Right atrium auricular region (tissue), 2 donors: ENCODE data around the gene ABCA7. TPM values are rescaled to one million over a fixed set of nuclear protein-coding genes. Genes with fewer than 3 reads are reported as not detected.
"Not testable (repeated sequence)": the region's sequence is repeated elsewhere in the genome, so short reads cannot be mapped to it uniquely, and the experiment has no call there.

Source experiments
- DNase-seq: peaks from one replicate; pipeline ENCODE4 v3.0.0-alpha.2; 2019; ENCODE audit warnings: low spot score
- H3K27ac ChIP-seq, 2 donors: fragments of 200-600 bp; sonication (generic); 1 replicate in 1 of 2; 2 replicates in 1 of 2; pipeline ENCODE4 v1.5.1; 2016 to 2019
- H3K27me3 ChIP-seq, 2 donors: fragments of 200-600 bp; sonication (generic); one replicate each; pipeline versions ENCODE4 v1.5.1 to v1.6.0; 2017 to 2019
- H3K36me3 ChIP-seq: fragments of 200-600 bp; sonication (generic); one replicate; pipeline ENCODE4 v1.5.1; 2016
- H3K4me1 ChIP-seq, 2 donors: fragments of 200-600 bp; sonication (generic); one replicate each; pipeline versions ENCODE4 v1.5.1 to v1.6.0; 2017 to 2019
- H3K4me3 ChIP-seq, 2 donors: fragments of 200-600 bp; sonication (generic); 1 replicate in 1 of 2; 2 replicates in 1 of 2; pipeline ENCODE4 v1.5.1; 2017 to 2019; ENCODE audit warnings: mild to moderate bottlenecking in 1 of 2, moderate library complexity in 1 of 2
- H3K9me3 ChIP-seq, 2 donors: fragments of 200-600 bp; sonication (generic); one replicate each; pipeline ENCODE4 v1.5.1; 2019
- total RNA-seq, 2 donors: library from RNA; depleted of rRNA; stranded (reverse); fragments of >200 nt; gene quantifications; one replicate each; pipeline ENCODE4 v1.1.0, GENCODE V29; 2016
- TF ChIP-seq, protein P1 (sequence below), 2 donors: fragments of 200-600 bp; sonication (generic); IDR thresholded peaks; one replicate each; pipeline ENCODE4 v1.5.1; 2019; ENCODE audit warnings: antibody characterized with exemption in 2 of 2

ABCA7 gene
- total RNA-seq, 2 donors from 2014 or later = 4.8 to 5.9 TPM

DNA sequence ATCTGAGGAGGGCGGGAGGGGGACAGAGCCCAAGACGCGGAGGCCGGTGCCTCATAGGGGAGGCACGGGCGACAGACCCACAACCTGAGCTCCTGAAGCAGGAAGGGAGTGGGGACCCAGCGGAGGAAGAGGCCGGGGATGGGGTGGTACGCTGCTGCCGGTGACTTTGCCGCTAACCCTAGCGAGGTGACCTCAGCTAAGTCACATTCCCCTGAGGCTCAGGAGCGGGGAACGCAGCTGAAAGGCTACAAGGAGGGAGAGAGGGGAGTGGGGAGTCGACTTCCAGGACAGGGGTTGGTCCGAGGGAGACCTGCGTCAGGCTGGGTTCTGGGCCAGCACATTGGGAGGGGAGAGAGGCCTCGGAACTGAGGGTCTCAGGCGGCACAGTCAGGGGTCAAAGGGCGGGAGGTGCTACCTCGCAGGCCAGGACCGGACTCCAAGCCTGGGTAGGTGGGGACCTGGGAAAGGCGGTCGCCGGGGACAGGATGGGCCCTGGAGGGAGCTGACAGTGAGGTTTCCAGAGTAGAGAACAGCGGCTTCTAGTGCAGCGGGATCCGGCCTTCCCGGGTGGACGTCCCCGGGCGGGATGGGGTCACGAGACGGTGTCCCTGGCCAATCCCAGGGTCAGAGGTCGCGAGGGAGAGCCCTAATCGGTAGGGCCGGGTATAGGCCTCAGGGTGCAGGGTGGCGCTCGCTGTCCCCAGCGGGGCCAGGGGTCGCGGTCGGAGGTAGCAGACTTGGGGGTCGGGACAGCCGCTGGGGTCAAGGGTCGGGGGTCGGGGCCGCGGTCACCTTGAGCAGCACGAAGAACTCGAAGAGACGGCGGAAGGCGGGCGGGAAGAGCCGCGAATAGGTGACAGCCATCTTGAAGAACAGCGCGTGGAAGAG is 19.7 kb upstream of the ABCA7 start:
- Histone ChIP-seq H3K36me3 (no peaks in the 10 kb centered on the region), H3K4me1 (peaks cover 0 to 71% of the 10 kb centered on the region in 2 donors), H3K9me3 (no peaks in the 10 kb centered on the region), H3K4me3 (peak overlapping the region; percentile 83 to 92), H3K27me3 (no peaks in the 10 kb centered on the region), H3K27ac (peak overlapping the region; percentile 89 to 94)
- DNase-seq = no peak
- TF ChIP-seq, protein P1, sequence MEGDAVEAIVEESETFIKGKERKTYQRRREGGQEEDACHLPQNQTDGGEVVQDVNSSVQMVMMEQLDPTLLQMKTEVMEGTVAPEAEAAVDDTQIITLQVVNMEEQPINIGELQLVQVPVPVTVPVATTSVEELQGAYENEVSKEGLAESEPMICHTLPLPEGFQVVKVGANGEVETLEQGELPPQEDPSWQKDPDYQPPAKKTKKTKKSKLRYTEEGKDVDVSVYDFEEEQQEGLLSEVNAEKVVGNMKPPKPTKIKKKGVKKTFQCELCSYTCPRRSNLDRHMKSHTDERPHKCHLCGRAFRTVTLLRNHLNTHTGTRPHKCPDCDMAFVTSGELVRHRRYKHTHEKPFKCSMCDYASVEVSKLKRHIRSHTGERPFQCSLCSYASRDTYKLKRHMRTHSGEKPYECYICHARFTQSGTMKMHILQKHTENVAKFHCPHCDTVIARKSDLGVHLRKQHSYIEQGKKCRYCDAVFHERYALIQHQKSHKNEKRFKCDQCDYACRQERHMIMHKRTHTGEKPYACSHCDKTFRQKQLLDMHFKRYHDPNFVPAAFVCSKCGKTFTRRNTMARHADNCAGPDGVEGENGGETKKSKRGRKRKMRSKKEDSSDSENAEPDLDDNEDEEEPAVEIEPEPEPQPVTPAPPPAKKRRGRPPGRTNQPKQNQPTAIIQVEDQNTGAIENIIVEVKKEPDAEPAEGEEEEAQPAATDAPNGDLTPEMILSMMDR (IDR thresholded peaks at IDR 0.05) = no peak

- TF ChIP-seq, protein P1 (IDR thresholded peaks at IDR 0.05) = peak in 1 of 2 donors; percentile 16
- Histone ChIP-seq H3K4me3 (peak within 1 kb of the TSS; percentile 83 to 92), H3K36me3 (no peaks in the 10 kb centered on the region), H3K27ac (peak within 1 kb of the TSS; percentile 89 to 94), H3K9me3 (no peaks in the 10 kb centered on the region), H3K4me1 (peaks cover 0 to 67% of the 10 kb centered on the region in 2 donors), H3K27me3 (no peaks in the 10 kb centered on the region)
- peak; percentile 97 for DNase-seq
Measured at GRCh38 chr19:1020868-1021425, 19.0 kb upstream of the ABCA7 start, which contains the start of gene TMEM259. TSS of gene TMEM259 (minus strand) at chr19:1021123. CDS start at chr19:1020996, 127 bp downstream.

DNA sequence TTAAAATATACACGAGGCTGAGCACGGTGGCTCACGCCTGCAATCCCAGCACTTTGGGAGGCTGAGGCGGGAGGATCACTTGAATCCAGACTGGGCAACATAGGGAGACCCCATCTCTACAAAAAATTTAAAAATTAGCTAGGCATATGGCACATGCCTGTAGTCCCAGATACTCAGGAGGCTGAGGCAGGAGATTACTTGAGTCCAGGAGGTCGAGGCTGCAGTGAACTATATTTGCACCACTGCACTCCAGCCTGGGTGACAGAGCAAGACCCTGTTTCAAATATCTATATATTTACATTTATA is 16.1 kb upstream of the ABCA7 start:
- DNase-seq, H3K9me3 ChIP-seq, H3K27me3 ChIP-seq, H3K36me3 ChIP-seq, H3K4me3 ChIP-seq, H3K27ac ChIP-seq: not testable (repeated sequence)
- H3K4me1 ChIP-seq = peaks cover 0 to 57% of the 10 kb centered on the region in 2 donors

- H3K36me3 ChIP-seq, H3K27me3 ChIP-seq, DNase-seq, H3K9me3 ChIP-seq, H3K4me3 ChIP-seq, H3K27ac ChIP-seq: not testable (repeated sequence)
- peaks cover 0 to 56% of the 10 kb centered on the region in 2 donors for H3K4me1 ChIP-seq
Measured at GRCh38 chr19:1025080-1025479, 14.8 kb upstream of the ABCA7 start.

DNA sequence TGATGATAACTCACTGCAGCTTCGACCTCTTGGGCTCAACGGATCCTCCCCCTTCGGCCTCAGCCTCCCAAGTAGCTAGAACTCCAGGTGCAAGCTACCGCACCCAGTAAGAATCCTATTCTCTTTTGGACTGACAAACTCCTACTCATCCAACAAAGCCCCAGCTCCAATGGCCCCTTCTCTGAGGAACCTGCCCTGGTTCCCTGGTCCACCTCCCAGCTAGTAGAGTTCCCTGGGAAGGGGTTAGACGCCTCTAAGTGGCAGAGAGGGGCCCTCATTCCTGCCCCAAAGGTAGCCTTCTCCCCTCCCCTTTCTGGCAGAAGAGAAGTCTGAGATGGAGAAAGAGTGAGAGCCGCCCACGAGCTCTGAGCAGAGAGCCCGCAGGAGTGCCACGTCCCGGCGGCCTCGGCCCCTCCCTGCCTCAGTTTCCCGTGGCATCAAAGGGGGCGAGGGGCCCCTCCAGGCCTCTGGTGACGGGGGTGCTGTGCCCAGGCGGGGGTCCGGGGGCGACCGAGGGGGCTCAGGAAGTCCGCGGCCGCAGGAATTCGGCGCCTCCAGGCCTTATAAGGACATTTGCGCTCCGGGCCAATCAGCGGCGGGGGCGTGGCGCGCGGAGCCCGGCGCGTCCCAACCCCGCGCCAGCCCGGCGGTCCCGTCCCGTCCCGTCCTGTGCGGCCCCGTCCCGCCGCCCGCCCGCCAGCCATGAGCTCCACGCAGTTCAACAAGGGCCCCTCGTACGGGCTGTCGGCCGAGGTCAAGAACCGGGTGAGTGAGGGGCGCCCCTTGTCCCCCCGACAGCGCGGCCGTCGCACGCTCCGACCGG is 13.7 kb upstream of the ABCA7 start, which contains the start of gene CNN2:
TSS of gene CNN2 (plus strand) at position 649 of the 823 bp plus-strand sequence. CDS start at position 703, 54 bp downstream.
- no peaks in the 10 kb centered on the region for H3K27me3 ChIP-seq
- H3K27ac ChIP-seq = peak within 1 kb of the TSS; percentile 97 to 98
- H3K4me1 ChIP-seq = peaks cover 0 to 59% of the 10 kb centered on the region in 2 donors
- TF ChIP-seq, protein P1 (IDR thresholded peaks at IDR 0.05) = no peak
- peak; percentile 78 for DNase-seq
- no peaks in the 10 kb centered on the region for H3K9me3 ChIP-seq
- peak within 1 kb of the TSS; percentile 84 to 96 for H3K4me3 ChIP-seq
- no peaks in the 10 kb centered on the region for H3K36me3 ChIP-seq

DNA sequence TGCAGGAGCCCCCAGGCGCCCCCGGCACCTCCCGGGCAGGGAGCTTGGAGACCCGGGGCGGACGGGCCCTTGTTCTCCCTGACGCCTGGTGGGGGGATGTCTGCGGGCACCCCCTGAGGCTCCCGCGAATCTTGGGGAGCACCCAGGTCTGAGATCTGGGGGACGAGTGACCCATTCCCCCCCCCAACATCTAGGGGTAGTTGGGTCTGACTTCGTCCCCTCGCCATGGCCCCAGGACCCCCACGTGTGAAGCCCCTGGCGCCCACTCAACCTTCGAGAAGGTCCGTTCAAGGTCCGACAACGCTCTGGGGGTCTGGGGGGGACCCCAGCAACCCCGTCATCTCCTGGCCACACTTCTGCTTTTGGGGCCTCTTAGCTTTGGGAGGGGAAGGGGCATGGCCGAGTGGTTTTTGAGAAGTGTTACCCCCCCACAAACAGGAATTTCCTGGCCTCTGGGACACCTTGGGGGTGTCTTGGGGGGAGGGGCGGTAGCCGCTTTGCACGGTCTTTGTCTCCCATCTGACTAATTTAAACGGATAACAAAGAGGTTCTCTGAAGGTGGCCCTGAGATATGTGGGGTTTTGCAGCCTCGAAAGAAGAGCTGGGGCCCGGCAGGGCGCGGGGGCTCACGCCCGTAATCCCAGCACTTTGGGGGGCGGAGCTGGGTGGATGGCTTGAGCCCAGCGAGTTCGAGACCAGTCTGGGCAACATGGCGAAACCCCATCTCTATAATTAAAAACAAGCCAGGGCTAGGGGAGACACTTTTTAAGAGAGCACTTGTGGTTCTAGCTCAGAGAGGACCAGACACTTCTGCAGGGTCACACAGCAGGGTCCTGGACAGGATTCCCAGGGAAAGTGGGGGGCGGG is 12.9 kb upstream of the ABCA7 start:
- Histone ChIP-seq H3K9me3 (no peaks in the 10 kb centered on the region), H3K4me1 (peaks cover 0 to 54% of the 10 kb centered on the region in 2 donors), H3K36me3 (peaks cover 5% of the 10 kb centered on the region), H3K27me3 (no peaks in the 10 kb centered on the region), H3K4me3 (peak overlapping the region; percentile 84 to 96), H3K27ac (peak overlapping the region; percentile 97 to 98)
- TF ChIP-seq, protein P1 (IDR thresholded peaks at IDR 0.05) = no peak
- DNase-seq = no peak
